Activated T-helper 17 cell treated with anti-CD3 and anti-CD28 coated beads, Interleukin-2, amount 50 U/mL, for 72 hours (primary cell): Measurements from ENCODE around the gene DLL1. TPM values are rescaled to one million over a fixed set of nuclear protein-coding genes. Genes with fewer than 3 reads are reported as not detected.
"Not testable (repeated sequence)": the region's sequence is repeated elsewhere in the genome, so short reads cannot be mapped to it uniquely, and the experiment has no call there.

ENCODE experiments used
- ATAC-seq: fragments of 150-1000 bp; cut with Tn5 transposase; replicated peaks from 2 replicates; pipeline ENCODE4 v1.10.0; 2021; ENCODE audit warnings: mild to moderate bottlenecking, moderate library complexity
- H3K27ac Mint-ChIP-seq: one replicate; pipeline ENCODE4 v1.8.0; 2022; ENCODE audit warnings: mixed read lengths
- H3K27me3 Mint-ChIP-seq: one replicate; pipeline ENCODE4 v1.8.0; 2022; ENCODE audit warnings: mixed read lengths
- H3K36me3 Mint-ChIP-seq: one replicate; pipeline ENCODE4 v1.8.0; 2022; ENCODE audit warnings: low read depth, mild to moderate bottlenecking, mixed read lengths
- H3K4me1 Mint-ChIP-seq: one replicate; pipeline ENCODE4 v1.8.0; 2022; ENCODE audit warnings: mixed read lengths
- H3K4me3 Mint-ChIP-seq: one replicate; pipeline ENCODE4 v1.8.0; 2022; ENCODE audit warnings: mild to moderate bottlenecking, mixed read lengths
- H3K9me3 Mint-ChIP-seq: one replicate; pipeline ENCODE4 v1.8.0; 2022; ENCODE audit warnings: mixed read lengths
- total RNA-seq, 2 donors: library from RNA; stranded (reverse); gene quantifications; one replicate each; pipeline ENCODE4 v1.2.3, GENCODE V29; 2022

DLL1 gene, protein sequence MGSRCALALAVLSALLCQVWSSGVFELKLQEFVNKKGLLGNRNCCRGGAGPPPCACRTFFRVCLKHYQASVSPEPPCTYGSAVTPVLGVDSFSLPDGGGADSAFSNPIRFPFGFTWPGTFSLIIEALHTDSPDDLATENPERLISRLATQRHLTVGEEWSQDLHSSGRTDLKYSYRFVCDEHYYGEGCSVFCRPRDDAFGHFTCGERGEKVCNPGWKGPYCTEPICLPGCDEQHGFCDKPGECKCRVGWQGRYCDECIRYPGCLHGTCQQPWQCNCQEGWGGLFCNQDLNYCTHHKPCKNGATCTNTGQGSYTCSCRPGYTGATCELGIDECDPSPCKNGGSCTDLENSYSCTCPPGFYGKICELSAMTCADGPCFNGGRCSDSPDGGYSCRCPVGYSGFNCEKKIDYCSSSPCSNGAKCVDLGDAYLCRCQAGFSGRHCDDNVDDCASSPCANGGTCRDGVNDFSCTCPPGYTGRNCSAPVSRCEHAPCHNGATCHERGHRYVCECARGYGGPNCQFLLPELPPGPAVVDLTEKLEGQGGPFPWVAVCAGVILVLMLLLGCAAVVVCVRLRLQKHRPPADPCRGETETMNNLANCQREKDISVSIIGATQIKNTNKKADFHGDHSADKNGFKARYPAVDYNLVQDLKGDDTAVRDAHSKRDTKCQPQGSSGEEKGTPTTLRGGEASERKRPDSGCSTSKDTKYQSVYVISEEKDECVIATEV
- total RNA-seq = under 1 TPM; 0.11 to 0.56 TPM

DNA sequence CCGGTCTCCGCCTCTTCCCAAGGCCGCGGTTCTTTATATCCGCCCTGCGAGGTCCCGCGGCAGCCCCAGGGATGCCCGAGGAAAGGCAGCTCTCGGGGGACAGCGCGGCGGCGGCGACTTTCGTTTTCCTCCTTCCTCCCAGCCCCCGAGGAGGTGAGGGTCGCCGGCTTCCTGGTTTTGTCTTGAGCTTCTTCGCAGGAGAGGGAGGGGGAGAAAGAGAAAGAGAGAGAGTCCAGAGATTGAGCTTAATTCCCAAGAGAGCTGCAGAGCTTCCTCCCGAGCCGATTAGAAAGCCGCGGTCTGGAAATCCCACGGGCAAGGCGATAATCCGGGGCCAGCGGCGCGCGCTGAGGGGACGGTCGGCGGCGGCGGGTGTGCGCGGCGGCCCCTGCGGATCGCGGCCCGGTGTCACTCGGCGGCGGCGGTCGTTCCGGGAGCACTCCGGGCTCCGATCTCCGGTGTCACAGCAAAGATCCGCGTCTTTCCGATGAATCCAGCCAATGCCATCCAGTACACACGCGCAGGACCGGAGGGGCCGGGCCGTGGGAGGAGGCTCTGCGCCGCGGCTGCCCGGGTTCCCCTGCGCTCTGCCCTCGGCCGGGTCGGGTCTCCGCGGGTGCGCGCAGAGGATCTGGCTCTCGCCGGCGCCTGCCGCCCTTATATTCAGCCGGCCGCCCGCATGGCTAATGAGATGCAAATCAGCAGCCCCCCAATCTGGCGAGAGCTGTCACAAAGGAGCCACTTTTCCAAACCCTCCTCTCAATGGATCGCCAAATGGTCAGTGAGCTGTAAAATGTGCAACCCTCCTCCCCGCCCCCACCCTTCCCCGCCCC lies at the start of gene DLL1:
Gene DLL1 (minus strand): TSS at position 783 of the 833 bp plus-strand sequence. CDS start 939 bp downstream, outside the sequence.
- Mint-ChIP-seq H3K9me3 (no peaks in the 10 kb centered on the region), H3K4me3 (peak within 1 kb of the TSS; percentile 88), H3K36me3 (peaks cover 6% of the 10 kb centered on the region), H3K27ac (peak within 1 kb of the TSS; percentile 70), H3K4me1 (peaks cover 18% of the 10 kb centered on the region), H3K27me3 (peaks cover 60% of the 10 kb centered on the region)
- peak; percentile 21 for ATAC-seq

DNA sequence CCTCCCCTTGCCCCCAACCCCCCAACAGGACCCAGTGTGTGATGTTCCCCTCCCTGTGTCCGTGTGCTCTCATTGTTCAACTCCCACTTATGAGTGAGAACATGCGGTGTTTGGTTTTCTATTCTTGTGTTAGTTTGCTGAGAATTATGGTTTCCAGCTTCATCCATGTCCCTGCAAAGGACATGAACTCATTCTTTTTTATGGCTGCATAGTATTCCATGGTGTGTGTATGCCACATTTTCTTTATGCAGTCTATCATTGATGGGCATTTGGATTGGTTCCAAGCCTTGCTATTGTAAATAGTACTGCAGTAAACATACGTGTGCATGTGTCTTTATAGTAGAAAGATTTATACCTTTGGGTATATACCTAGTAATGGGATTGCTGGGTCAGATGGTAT lies 44.3 kb upstream of the DLL1 start:
- peaks cover 90% of the 10 kb centered on the region for H3K36me3 Mint-ChIP-seq
- H3K4me3 Mint-ChIP-seq, H3K27ac Mint-ChIP-seq, H3K27me3 Mint-ChIP-seq, H3K9me3 Mint-ChIP-seq, ATAC-seq: not testable (repeated sequence)
- H3K4me1 Mint-ChIP-seq = peaks cover 33% of the 10 kb centered on the region

DNA sequence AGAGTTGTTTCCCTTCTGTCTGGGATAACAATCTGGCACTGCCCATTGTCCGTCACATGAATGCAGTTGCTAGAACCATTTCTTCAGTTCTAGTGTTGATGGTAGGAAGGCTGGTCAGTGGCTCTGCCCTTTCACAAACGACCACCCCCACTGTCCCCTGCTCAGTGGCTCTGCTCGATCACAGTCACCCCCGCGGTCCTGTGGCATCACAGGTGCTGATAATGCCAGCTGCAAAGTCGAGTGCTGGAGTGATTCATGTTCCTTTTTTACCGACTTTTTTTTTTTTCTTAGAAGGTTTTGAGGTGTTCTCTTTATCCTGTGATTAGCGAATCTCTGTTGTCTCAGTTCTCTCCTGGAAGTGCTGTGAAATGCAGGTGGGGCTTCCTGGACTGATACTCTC lies 38.4 kb upstream of the DLL1 start:
- Mint-ChIP-seq H3K4me1 (peaks cover 7% of the 10 kb centered on the region), H3K27ac (peak overlapping the region; percentile 60), H3K36me3 (peaks cover 97% of the 10 kb centered on the region), H3K4me3 (no peak overlapping the region), H3K9me3 (no peaks in the 10 kb centered on the region), H3K27me3 (no peaks in the 10 kb centered on the region)
- no peak for ATAC-seq

DNA sequence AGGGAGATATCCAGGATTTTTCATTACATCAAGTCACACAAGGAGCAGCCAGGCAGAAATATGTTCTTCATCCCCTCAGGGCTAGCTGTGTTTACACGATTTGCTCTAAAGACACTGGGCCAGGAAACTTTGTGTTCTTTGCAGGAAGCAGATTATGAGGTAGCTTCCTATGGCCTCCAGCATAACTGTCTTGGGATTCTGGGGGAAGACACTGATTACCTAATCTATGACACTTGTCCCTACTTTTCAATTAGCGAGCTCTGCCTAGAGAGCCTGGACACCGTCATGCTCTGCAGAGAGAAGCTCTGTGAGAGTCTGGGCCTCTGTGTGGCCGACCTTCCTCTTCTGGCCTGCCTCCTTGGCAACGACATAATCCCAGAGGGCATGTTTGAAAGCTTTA lies 26.8 kb upstream of the DLL1 start:
- Mint-ChIP-seq H3K36me3 (peaks cover 73% of the 10 kb centered on the region), H3K9me3 (no peaks in the 10 kb centered on the region), H3K27me3 (no peaks in the 10 kb centered on the region), H3K4me1 (peaks cover 27% of the 10 kb centered on the region), H3K4me3 (no peak overlapping the region), H3K27ac (peak overlapping the region; percentile 23)
- no peak for ATAC-seq

DNA sequence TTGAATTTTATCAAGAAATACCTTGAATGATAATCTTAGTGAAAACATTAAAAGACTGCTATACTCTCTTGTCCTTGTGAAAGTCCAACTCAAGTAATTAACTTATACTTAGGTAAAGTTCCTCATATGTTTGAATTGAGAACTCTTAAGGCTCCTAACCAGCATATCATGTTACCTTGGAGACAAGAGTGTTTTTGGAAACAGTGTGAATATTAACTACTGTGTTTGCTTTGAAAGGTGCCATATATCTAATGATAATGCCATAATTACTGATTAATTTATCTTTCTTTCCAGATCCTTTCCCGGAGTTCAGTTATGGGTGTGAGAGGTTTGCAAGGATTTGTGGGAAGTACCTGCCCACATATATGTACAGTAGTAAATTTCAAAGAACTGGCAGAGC lies 26.2 kb upstream of the DLL1 start:
- Mint-ChIP-seq H3K36me3 (peaks cover 71% of the 10 kb centered on the region), H3K4me3 (no peak overlapping the region), H3K9me3 (no peaks in the 10 kb centered on the region), H3K27ac (no peak overlapping the region), H3K4me1 (peaks cover 20% of the 10 kb centered on the region), H3K27me3 (no peaks in the 10 kb centered on the region)
- no peak for ATAC-seq

DNA sequence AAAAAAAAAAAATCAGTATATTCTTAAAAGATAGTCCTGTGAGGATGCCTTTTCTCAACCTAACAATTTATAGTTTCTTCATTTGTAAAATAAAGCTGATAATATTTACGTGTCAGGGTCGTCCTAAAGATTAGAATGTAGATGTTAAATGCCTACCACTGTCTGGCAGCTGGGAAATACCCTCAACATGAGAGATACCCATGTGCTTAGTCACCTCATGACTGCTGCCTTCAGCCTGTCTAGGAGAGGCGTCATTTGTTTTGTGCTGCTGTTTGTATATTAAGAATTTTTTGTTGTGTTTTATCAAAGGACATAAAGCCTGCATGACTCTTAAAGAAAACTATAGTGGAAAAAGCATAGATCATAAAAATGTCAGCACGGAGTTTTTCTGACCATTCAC lies 25.2 kb upstream of the DLL1 start:
- Mint-ChIP-seq H3K27me3 (no peaks in the 10 kb centered on the region), H3K4me3 (no peak overlapping the region), H3K36me3 (peaks cover 69% of the 10 kb centered on the region), H3K4me1 (peaks cover 24% of the 10 kb centered on the region), H3K27ac (no peak overlapping the region), H3K9me3 (no peaks in the 10 kb centered on the region)
- ATAC-seq = peak; percentile 94

DNA sequence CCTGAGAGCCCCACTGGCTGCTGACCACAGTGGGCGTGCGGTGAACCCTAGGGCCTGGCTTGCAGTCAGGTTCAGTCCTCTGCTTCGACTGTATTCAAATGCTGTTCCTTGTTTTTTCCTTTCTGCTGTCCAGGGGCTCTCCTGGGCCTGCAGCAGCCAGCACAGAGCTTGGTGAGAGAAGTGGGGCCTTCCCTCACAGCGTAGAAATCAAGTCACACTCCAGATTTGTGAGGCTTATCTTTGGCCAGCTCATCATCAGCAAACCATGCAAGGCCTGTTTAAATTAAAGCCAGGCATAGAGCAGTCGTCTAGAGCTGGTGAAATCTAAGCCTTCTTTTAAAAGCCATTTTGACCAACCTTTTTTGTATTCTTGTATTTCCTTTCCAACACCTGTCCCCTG lies 24.1 kb upstream of the DLL1 start:
- Mint-ChIP-seq H3K36me3 (peaks cover 63% of the 10 kb centered on the region), H3K4me1 (peaks cover 26% of the 10 kb centered on the region), H3K9me3 (no peaks in the 10 kb centered on the region), H3K27ac (no peak overlapping the region), H3K27me3 (no peaks in the 10 kb centered on the region), H3K4me3 (no peak overlapping the region)
- ATAC-seq = no peak

DNA sequence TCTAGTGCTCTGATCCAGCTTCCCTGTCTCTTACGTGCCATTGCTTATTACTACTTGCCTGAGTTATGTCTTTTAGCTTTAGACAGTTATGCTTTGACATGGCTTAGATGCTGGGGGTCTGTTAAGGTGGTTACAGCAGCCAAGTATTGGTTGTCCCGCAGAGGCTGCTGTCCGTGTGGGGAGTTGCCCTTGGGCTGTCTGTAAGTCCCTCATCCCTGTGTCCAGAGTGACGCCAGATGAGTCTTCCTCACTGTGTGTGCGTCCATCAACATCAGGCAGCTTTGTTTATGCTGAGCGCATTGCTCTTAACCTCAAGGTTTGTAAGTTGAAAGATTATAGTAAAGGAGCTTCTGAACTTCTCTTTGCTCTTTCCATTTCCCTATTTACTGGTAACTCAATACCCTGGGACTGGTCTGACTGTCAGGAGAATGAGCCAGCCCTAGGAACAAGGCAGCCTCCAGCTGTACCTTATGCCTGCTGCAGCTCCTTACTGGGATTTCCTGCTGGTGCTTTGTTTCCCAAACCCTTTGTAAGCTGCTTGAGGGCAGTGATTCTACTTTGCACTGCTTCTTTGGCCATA lies 22.9 kb upstream of the DLL1 start:
- peaks cover 52% of the 10 kb centered on the region for H3K36me3 Mint-ChIP-seq
- H3K9me3 Mint-ChIP-seq = no peaks in the 10 kb centered on the region
- no peak overlapping the region for H3K27ac Mint-ChIP-seq
- no peak overlapping the region for H3K4me3 Mint-ChIP-seq
- ATAC-seq = no peak
- H3K4me1 Mint-ChIP-seq = peaks cover 26% of the 10 kb centered on the region
- no peaks in the 10 kb centered on the region for H3K27me3 Mint-ChIP-seq

DNA sequence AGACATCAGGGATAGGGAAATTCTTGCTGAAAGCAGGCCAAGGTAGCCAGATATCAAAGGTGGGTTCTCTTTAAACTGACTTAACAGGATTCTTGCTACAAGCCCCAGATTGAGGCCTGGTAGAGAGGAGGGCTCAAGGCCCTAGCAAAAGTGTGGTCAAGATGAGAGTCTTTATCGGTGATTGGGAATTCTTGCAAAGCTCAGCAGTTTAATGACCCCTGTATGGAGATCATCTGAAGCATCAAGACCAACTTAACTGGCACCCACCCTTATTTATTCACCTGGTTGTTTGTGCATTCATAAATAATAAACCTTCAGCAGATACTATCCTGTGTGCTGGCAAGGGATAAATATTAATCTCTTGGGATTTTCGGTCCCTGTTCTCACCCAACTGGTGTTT lies 22.0 kb upstream of the DLL1 start:
- H3K27me3 Mint-ChIP-seq = no peaks in the 10 kb centered on the region
- ATAC-seq = no peak

DNA sequence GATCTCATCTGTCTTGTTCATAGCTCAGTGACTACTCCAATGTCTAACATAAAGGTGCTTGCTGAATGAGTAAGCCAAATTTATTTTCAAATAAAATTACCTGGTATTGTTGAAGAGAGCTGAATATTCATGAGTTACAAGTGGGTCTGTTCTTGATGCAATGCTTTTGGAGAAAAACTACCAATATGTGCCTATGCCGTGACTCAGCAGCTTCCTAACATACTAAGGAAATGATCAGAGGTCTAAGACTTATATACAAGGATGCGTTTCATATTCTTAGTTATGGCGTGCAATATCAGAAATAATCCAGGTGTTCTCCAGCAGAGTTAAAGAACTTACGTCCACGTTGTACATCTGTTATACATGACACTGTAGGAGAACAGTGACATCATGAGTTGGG lies 20.8 kb upstream of the DLL1 start:
- H3K9me3 Mint-ChIP-seq = no peaks in the 10 kb centered on the region
- no peak for ATAC-seq
- H3K27ac Mint-ChIP-seq = peak overlapping the region; percentile 56
- peaks cover 44% of the 10 kb centered on the region for H3K4me1 Mint-ChIP-seq
- H3K36me3 Mint-ChIP-seq = peaks cover 52% of the 10 kb centered on the region
- no peaks in the 10 kb centered on the region for H3K27me3 Mint-ChIP-seq
- H3K4me3 Mint-ChIP-seq = no peak overlapping the region

More for the DNA sequence above, 22.0 kb upstream of the DLL1 start:
- no peaks in the 10 kb centered on the region for H3K9me3 Mint-ChIP-seq
- H3K27ac Mint-ChIP-seq = no peak overlapping the region
- H3K4me3 Mint-ChIP-seq = no peak overlapping the region
- peaks cover 35% of the 10 kb centered on the region for H3K4me1 Mint-ChIP-seq
- H3K36me3 Mint-ChIP-seq = peaks cover 52% of the 10 kb centered on the region

DNA sequence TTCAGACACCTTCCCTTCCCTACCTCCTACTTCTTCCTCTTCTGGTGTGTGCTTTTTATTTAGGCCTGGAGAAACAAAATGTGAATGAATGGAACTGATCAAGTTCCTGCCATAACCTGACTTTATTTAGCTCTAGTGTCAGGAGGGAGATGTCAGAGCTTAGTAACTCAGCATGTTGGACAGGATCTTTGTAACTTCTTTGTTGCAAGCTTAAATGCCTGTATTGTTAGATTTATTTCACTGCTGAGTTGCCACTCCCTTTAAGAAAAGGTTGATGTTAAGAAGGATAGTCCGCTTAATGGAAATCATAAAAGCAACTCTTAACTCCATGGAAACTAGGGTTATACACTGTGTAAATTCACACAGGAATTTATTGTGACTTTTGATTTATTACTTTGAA lies 17.9 kb upstream of the DLL1 start:
- Mint-ChIP-seq H3K27ac (peak overlapping the region; percentile 98), H3K27me3 (no peaks in the 10 kb centered on the region), H3K4me1 (peaks cover 39% of the 10 kb centered on the region), H3K36me3 (peaks cover 45% of the 10 kb centered on the region), H3K4me3 (peak overlapping the region; percentile 98), H3K9me3 (no peaks in the 10 kb centered on the region)
- no peak for ATAC-seq

DNA sequence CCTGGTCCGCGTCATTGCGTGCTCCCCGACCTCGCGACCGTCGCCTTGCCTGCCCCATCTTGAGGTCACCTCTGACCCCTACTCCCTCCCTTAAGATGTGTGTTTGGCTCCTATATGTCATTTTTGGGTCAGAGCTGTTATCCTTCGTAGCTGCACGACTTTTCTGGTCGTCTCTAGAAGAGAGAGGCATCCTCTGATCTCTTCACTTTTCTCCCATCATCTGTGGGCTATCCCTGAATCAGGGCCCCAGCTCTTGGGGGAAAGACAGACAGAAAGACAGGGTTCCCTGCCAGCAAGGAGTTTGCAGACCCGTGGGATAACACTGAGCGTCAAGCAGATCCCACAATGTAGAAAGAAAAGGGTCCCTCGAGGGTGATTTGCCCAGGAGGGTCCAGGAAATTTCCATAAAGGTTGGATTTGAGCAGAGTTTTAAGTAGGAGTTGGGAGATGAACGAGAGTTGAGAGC lies 16.2 kb upstream of the DLL1 start:
- ATAC-seq = no peak
- Mint-ChIP-seq H3K27ac (peak overlapping the region; percentile 98), H3K36me3 (peaks cover 35% of the 10 kb centered on the region), H3K27me3 (no peaks in the 10 kb centered on the region), H3K9me3 (no peaks in the 10 kb centered on the region), H3K4me1 (peaks cover 39% of the 10 kb centered on the region), H3K4me3 (peak overlapping the region; percentile 98)

DNA sequence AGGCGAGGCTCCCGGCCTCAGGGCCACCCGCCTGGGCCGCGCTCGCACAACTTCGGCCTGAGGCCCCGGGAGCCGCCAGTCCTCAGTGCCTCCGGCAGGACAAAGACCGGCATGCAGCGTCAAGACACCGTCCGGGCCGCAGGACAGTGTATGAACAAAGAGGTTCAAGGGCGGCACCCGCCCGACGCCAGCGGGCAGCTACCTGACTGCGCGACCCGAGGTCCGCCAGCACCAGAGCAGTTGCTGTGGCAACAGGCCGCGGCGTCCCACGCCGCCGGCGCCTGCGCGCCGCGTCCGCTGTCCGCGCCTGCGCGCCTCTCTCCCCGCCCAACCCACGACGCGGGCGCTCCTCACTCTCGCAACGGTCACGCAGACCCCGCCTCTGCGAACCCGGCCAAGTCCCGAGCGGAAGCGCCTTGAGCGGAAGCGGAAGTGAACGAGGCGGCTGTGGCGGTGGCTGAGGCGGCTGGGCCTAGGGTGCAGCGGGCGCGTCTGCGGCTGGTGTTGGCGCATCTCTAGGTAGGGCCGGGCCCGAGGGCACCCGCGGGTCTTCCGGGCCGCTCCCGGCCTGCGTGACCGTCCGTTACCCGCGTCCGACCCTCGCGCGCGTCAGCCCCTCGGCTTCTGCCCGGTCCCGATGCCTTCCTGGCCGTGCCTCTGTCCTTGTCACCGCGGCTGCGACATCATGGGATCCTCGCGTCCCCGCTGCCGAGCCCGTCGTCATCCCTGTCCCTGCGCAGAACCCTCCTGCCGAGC lies 15.6 kb upstream of the DLL1 start, which contains the start of gene FAM120B:
Gene FAM120B (plus strand): TSS at position 435 of the 756 bp plus-strand sequence. CDS start 10,633 bp downstream, outside the sequence.
- ATAC-seq = peak; percentile 97
- H3K36me3 Mint-ChIP-seq = peaks cover 31% of the 10 kb centered on the region
- H3K4me1 Mint-ChIP-seq = peaks cover 38% of the 10 kb centered on the region
- peak within 1 kb of the TSS; percentile 98 for H3K27ac Mint-ChIP-seq
- no peaks in the 10 kb centered on the region for H3K9me3 Mint-ChIP-seq
- H3K4me3 Mint-ChIP-seq = peak within 1 kb of the TSS; percentile 98
- peaks cover 5% of the 10 kb centered on the region for H3K27me3 Mint-ChIP-seq
